Osteoblast (primary cell): ENCODE data around the gene MOB2. TPM values are rescaled to one million over a fixed set of nuclear protein-coding genes. Genes with fewer than 3 reads are reported as not detected.

Experiments
- DNase-seq: peaks from one replicate; pipeline ENCODE4 v3.0.0; 2011; ENCODE audit warnings: low spot score, mixed read lengths; ENCODE audit not compliant: insufficient read length; ENCODE audit errors: missing footprints
- H2AFZ ChIP-seq: 2 replicates; pipeline ENCODE4 v1.6.0; 2011; ENCODE audit warnings: mild to moderate bottlenecking, low read length
- H3K27ac ChIP-seq: 2 replicates; pipeline ENCODE4 v1.5.1; 2011; ENCODE audit warnings: mild to moderate bottlenecking, low read depth, low read length, moderate library complexity
- H3K27me3 ChIP-seq: 2 replicates; pipeline ENCODE4 v1.6.0; 2012; ENCODE audit warnings: mild to moderate bottlenecking, control low read depth, inconsistent platforms, low read length, moderate library complexity; ENCODE audit not compliant: insufficient read depth
- H3K36me3 ChIP-seq: 2 replicates; pipeline ENCODE4 v1.5.1; 2011; ENCODE audit warnings: mild to moderate bottlenecking, low read length, control low read depth, moderate library complexity; ENCODE audit not compliant: insufficient read depth
- H3K4me1 ChIP-seq: 2 replicates; pipeline ENCODE4 v1.5.1; 2011; ENCODE audit warnings: mild to moderate bottlenecking, low read length, control low read depth, moderate library complexity; ENCODE audit not compliant: insufficient read depth
- H3K4me2 ChIP-seq: 2 replicates; pipeline ENCODE4 v1.6.0; 2011; ENCODE audit warnings: mild to moderate bottlenecking, low read length; ENCODE audit not compliant: insufficient read depth
- H3K4me3 ChIP-seq: fragments of 200-600 bp; sonication (generic); 3 replicates; pipeline ENCODE4 v1.5.1; 2012; ENCODE audit warnings: mild to moderate bottlenecking, low read length, inconsistent platforms; ENCODE audit not compliant: insufficient read depth
- H3K79me2 ChIP-seq: 2 replicates; pipeline ENCODE4 v1.6.0; 2012; ENCODE audit warnings: mild to moderate bottlenecking, low read length, control low read depth, inconsistent platforms; ENCODE audit not compliant: insufficient read depth
- H3K9me3 ChIP-seq: 2 replicates; pipeline ENCODE4 v1.5.1; 2011; ENCODE audit warnings: low read depth, low read length, control low read depth
- H4K20me1 ChIP-seq: 2 replicates; pipeline ENCODE4 v1.6.0; 2012; ENCODE audit warnings: mild to moderate bottlenecking, low read length, control low read depth; ENCODE audit not compliant: insufficient read depth
- total RNA-seq: library from RNA; depleted of rRNA; stranded (reverse); fragments of >200 nt; gene quantifications from 2 replicates; pipeline ENCODE4 v1.2.3, GENCODE V29; 2012
- TF ChIP-seq, protein P1 (sequence below): IDR thresholded peaks from 2 replicates; pipeline ENCODE4 v1.5.1; 2011; ENCODE audit warnings: mild to moderate bottlenecking, low read depth, low read length, moderate library complexity; ENCODE audit errors: extremely low read depth

Gene MOB2
- total RNA-seq, 1 donor, result 28.2 TPM

DNA sequence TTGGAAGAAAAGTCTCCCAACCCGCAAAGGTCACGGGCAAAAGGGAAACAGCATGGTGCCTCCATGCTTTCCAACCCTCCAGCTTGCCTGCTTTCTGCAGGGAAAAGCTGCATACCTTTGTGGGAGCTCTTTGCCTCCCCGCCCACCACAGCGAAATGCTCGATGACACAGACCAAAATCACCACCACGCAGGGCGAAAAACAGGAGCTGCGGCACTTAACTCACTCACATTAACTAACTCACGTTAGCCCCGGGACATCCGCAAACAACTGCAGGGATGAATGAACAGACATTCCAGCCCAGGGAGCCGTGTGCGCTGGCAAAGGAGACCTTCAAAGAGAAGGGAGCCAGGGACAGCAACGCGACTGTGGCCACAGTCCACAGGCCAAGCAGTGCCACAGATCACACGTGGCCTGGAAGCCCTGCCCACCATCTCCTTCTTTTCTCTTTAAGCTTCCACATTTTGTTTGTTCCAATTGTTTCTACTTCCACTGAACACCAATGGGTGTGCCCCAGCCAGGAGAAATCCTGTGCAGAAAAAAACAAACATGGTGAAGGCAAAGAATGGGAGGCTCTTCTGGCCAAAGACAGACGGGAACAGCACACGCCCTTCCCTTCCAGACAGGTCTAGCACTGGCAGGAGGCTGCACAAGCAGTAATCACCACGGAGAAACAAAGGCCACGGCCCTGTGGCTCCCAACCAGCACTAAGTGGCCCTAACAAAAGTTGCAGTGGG lies 46.2 kb upstream of the MOB2 start:
- no peak overlapping the region for H3K27ac ChIP-seq

DNA sequence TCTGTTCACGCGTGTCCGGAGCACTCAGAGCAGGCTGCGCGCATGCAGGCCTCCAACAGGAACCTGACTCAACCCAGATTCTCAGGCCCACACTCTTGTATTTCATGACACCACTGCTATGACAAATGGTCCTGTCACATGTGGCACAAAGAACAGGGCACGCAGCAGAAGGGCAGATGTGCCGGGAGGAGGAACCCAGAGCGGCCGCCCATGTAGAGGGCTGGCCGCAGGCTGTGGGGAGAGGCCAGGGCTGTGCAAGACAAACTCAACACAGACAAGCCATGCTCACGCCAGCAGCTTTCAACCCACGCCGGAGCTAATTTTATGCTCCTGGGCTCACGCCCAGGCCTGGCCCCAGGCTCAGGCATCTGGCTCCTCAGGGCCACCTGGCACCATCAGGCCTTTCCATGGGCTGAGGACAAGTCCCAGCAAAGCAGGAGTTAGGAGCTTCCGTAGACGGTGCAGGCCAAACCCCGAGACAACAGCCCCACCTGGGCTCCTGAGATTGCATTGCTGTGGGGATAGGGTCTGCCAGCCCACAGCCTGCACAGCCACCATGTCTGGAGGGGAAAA lies 45.5 kb upstream of the MOB2 start:
- no peaks in the 10 kb centered on the region for H3K36me3 ChIP-seq
- DNase-seq, result peak; percentile 88
- H3K79me2 ChIP-seq, result peaks cover 92% of the 10 kb centered on the region
- H3K27ac ChIP-seq, result no peak overlapping the region
- TF ChIP-seq, protein P1, sequence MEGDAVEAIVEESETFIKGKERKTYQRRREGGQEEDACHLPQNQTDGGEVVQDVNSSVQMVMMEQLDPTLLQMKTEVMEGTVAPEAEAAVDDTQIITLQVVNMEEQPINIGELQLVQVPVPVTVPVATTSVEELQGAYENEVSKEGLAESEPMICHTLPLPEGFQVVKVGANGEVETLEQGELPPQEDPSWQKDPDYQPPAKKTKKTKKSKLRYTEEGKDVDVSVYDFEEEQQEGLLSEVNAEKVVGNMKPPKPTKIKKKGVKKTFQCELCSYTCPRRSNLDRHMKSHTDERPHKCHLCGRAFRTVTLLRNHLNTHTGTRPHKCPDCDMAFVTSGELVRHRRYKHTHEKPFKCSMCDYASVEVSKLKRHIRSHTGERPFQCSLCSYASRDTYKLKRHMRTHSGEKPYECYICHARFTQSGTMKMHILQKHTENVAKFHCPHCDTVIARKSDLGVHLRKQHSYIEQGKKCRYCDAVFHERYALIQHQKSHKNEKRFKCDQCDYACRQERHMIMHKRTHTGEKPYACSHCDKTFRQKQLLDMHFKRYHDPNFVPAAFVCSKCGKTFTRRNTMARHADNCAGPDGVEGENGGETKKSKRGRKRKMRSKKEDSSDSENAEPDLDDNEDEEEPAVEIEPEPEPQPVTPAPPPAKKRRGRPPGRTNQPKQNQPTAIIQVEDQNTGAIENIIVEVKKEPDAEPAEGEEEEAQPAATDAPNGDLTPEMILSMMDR, result no peak
- no peak overlapping the region for H2AFZ ChIP-seq
- no peak overlapping the region for H3K4me2 ChIP-seq
- H3K4me1 ChIP-seq, result peaks cover 19% of the 10 kb centered on the region
- peaks cover 78% of the 10 kb centered on the region for H4K20me1 ChIP-seq
- no peak overlapping the region for H3K4me3 ChIP-seq
- H3K27me3 ChIP-seq, result no peaks in the 10 kb centered on the region
- H3K9me3 ChIP-seq, result no peaks in the 10 kb centered on the region

More for the DNA sequence above, 46.2 kb upstream of the MOB2 start:
- peak; percentile 71 for DNase-seq
- no peak overlapping the region for H3K4me2 ChIP-seq
- peaks cover 80% of the 10 kb centered on the region for H4K20me1 ChIP-seq
- no peaks in the 10 kb centered on the region for H3K36me3 ChIP-seq
- H2AFZ ChIP-seq, result no peak overlapping the region
- peaks cover 19% of the 10 kb centered on the region for H3K4me1 ChIP-seq
- H3K27me3 ChIP-seq, result peaks cover 1% of the 10 kb centered on the region
- TF ChIP-seq, protein P1, result no peak
- peaks cover 95% of the 10 kb centered on the region for H3K79me2 ChIP-seq
- no peak overlapping the region for H3K4me3 ChIP-seq
- no peaks in the 10 kb centered on the region for H3K9me3 ChIP-seq

- no peak overlapping the region for H3K4me3 ChIP-seq
- H3K27ac ChIP-seq, result no peak overlapping the region
- TF ChIP-seq, protein P1, result no peak
- H3K4me1 ChIP-seq, result peaks cover 19% of the 10 kb centered on the region
- no peaks in the 10 kb centered on the region for H3K36me3 ChIP-seq
- H4K20me1 ChIP-seq, result peaks cover 83% of the 10 kb centered on the region
- no peak for DNase-seq
- no peak overlapping the region for H3K4me2 ChIP-seq
- no peaks in the 10 kb centered on the region for H3K9me3 ChIP-seq
- peaks cover 92% of the 10 kb centered on the region for H3K79me2 ChIP-seq
- no peaks in the 10 kb centered on the region for H3K27me3 ChIP-seq
- H2AFZ ChIP-seq, result no peak overlapping the region
Observed at GRCh38 chr11:1531449-1532013, 45.0 kb upstream of the MOB2 start.
